ENCODE measurements around the gene UNCX.
A peak's percentile ranks its signal among the peaks of the same experiment; 100 is the strongest.

UNCX gene

DNA sequence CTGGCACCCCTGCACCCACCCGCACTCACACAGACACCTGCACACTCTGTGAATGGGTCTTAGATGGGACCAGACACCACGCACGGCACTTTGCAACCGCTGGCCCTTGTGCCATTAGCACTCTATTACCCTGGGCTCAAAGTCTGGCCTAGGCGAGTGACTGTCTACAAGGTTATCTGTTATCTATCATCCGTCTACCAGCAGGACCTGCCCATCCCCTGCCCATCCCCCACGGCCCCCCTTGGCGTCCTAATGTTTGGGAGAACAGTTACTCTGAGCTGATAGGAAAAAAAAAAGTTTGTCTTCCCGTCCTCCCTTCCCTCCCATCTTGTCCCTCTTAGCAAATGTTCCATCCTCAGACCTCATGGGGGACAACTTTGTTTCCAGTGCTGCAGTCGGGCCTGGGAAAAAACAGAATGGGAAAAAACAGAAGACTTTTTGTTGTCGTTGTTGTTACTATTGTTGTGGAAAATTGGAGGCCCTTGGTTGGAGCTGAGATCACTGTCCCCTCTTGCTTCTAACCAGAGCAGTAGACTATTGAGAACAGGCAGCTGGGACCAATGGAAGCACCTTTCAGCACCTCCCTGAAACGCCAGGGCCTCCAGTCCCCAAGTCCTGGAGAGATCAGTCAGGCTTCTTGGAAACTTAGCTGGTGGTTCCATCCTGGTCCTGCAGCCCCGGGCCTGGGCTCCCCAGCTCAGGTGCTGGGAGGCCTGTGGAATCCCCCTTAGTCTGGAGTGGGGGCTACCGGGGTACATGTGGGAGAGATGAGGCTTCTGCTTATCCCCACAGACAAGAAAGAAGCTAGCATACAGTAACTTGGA is 12.2 kb downstream of the UNCX start:
- DNase-seq: no peak

DNA sequence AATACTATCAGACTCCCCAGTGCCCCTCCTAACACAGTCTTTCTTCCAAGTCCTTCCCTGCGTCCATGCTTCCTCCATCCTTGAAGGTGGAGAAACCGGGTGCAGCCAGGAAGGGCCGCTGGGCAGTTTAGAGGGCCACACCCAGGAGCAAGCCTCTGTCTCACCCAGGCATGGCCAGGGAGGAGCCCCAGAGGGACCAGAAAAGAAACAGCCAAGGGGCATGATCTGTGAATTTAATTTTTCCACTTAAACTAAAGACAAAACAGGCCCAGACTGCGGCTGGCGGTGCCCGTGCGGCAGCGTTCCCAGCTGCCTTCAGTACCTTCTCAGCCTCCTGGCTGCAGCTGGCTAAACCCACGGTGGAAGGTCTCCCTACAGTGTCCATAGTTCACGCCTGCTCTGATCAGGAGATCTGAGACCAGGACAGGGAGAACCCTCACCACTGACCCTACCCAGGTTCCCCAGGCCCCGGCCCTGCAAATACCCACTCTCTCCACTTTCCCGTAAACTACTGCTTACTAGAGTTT is 12.9 kb downstream of the UNCX start:
- DNase-seq: no peak

DNA sequence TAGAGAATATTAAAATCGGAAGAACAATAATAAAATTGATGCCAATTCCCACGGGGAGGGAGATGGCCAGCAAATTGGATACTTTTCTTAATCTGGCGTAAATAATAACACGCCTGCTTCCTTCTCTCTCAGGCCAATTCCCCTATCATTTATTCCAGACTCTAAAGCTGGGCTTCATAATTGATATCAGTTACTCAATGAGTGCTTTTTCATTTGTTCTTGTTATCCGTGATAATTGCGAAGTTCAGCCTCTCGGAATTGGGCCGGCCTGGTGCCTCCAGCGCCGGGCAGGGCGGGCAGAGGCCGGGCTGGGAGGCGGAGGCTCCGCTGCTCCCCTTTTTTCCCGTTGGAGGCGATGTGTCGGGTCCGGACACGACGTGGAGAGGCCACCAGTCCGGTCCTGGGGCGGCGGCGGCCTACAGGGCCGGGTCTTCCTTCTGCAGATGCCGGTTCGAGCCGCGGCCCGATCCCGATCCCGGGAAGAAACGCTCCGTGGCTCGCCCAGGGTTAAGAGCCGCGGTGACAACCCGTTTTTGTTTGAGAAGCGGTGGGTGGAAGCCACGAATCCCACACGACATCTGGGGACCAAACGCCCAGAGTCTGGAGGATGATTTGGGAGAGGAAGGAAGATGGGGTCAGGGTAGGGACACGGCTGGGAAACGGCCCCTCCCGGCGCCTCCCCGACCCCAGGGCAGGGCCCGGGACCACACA is 13.6 kb downstream of the UNCX start:
- DNase-seq: no peak

DNA sequence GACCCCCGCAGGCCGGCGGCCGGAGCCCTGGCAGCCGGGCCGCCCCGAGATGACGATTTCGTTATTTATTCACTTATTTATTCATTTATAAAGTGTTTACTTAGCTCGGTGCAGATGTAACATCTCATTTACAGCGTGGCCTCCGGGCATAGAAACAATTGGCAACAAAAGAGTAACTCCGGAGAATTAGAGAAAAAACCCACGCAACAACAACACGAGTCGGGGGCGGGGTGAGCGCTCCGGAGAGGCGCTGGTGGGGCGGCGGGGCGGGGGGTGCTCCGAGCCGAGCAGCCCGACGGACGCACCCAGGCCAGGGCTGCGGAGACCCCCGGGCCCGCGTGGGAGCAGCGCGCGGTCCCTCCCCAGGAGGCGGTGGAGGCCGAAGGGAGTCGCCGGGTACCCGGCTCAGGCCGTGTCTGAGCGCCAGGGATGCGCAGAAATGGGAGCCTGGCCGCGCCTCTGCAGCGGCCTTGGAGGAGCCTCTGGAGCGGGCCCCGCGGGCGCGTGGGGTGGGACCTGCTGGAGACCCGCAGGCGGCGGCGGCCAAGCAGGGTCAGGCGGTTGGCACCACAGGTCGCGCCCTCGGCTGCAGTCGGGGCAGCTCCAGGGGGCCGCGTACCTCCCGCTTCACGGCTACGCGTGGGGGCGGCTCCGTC is 14.3 kb downstream of the UNCX start:
- no peak for DNase-seq

DNA sequence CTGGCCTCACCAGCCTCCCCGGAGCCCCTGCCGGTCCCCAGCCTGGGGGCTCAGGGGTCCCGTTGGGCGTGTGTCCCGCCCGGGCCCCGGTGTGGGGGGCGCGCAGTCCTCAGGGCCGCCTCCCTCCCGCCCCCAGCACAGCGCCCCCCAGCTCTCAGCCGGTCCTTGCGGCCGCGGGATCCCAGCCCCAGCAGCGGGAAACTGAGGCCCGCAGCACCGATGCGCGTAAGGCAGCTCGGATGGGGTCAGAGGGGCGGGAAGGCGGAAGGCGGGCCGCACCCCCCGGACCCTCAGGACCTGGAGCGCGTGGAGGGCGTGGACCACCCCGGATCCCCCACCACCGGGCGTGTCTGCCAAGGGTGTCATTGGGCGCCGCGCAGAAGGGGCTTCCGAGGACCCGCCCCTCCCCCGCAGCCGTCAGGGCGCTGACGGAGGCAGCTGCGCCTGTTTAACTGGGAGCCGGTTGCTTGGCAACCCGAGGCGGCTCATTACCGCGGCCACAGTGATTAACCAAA is 14.9 kb downstream of the UNCX start:
- DNase-seq: peak; percentile 86

DNA sequence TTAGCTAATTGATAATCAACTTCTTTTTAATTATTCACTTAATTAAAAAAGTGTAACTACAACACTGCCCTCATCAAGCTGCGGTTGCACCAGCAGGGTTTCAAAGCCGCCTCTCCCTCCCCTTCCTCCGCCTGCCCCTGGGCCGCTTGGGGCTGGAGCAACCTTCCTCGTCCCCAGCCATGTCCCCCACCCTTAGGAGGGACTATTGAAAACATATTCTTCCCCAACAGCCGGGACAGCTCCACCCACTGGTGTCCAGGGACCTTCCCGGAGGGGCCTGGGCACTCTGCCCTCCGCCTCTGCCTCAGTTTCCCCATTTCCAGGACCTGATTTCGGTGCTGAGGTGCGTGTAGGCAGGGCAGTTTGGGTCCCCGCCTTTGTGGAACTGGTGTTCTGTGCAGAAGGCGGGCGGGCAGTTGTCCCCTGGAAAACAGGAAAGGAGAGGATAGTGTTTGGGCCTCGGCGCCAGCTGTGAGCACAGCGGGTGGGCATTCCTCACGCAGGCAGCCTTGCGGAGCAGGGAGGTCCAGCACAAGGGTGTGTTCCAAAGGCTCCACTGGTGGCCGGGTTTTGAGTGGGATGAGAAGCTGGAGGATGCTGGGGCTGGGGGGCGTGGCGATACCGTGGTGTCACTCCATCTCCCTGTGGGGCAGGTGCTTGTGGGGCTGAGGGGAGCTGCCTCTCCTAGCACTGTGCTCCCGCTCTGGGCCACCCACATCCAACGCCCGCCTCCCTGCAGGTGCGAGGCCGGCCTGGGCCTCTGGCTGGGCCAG is 15.7 kb downstream of the UNCX start:
- DNase-seq: peak; percentile 41

DNA sequence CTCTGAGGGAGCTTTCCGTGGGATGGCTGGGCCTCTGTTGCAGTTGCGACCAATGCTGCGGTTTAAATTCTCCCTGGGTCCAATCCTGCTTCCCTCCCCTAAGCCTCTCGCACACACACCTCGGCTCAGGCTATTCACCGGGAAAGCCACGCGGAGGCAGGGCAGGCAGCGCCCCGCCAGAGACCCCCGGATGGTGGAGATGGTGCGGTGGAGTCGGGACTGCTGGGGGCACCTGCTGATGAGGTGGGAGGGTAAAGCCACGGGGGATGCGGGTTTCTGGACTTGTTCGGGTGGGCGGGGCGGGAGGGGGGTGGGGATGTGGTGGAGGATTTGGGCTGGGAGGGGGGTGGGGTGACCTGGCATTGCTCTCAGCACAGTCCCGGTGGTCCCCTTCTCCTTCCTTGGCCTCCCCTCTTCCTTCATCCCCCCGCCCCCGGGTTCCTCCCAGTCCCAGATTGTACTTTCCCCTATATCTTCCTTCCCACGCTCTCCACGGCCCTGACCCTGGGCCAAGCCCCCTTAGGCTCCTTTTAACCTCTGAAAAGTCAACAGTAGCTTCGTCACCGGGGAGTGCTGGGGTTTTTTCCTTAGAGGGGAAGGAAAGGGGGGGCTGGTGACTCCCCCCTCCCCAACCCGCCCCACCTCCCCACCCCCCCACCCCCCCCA is 16.4 kb downstream of the UNCX start:
- no peak for DNase-seq

DNA sequence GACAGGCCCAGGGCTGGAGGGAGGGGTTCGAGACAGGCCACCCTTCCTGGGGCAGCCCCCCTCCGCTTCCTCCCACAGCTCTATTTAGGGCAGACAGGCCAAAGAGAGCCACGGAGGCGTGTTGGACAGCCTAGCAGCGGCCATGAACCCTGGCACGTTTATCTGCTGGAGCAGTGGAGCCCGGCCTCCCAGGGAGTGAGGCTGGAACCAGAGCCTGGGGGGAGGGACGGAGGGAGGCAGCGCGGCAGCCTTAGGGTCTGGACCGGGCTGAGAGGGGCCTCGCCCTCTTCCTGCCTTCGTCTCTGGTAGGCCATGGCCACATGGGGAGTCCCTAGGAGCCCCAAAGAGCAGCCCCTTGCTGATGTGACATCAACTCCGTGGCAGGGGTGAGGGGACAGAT is 17.1 kb downstream of the UNCX start:
- no peak for DNase-seq

DNA sequence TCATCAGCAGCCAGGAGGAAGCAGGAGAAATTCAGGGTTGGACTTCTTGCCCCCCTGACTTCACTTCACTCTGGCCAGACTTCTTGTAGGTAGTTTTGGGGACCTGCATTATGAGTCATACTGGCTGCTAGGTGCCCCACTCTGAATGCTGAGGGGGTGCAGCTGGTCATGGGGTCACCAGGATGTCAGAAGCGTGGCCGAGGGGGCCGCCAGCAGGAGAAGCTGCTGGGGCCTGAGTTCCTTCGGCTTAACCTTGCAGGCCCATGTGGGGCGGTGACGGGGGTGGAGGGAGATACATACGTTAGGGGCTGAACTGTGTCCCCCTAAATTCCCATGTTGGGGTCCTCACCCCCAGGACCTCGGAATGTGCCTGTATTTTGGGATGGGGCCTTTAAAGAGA is 18.2 kb downstream of the UNCX start:
- no peak for DNase-seq

DNA sequence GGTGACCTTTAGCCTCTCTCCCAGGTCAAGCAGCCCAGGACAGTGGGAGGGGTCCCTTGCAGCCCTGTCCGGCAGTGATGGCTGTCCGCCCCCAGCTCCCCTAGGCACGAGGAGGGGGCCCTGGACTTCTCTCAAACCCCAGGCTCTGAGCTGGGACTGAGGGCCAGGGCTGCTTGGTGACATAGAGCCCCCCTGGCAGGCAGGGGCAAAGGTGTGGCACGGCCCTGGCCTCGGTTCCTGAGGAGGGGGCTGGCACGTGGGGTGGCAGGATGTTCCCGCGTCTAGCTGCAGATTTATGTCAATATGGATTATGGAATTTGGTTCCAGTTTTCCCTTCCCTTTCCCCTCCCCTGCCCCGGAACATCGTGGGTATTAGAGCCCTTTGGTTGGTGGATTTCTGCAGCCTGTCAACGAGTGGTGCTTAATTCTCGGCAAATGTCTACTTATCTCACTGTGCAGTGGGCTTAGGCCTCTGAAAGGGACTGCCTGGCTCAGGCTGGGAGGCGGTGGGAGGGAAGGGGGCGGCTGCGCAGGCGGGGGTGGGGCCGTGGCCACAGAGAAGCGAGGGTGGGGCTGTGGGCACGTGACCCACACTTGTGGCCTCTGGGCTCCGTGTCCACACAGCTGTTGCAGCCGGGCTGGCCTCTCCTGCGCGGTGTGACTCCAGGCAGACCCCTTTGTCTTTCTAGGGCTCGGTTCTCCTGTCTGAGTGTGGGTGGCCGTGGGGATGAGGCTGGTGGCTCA is 19.3 kb downstream of the UNCX start:
- no peak for DNase-seq

DNA sequence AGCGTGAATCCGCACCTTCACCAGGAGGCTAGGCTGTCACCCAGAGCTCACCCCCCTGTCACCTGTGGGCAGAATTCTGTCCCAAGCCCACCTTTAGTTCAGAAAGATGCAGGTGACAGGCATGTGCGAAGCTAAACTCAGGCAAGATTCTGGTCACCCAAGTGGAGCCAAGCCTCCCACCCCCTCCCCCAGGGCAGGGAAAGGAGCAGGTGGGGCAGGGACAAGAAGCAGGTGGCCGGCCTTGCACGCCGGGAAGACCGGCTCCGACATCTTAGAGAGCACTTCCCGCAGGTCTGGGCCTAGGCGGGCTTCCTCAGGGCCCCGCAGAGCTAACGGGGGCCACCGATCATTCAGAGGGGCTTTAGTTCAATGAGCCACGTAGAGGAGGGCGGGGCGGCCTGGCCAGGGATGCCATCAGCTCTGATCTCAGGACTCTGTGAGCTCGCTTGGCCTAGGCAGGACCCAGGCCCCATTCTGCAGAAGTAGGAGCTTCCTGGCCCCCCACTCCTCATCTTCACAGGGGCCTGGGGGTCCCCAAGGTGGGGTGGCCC is 19.9 kb downstream of the UNCX start:
- no peak for DNase-seq

DNA sequence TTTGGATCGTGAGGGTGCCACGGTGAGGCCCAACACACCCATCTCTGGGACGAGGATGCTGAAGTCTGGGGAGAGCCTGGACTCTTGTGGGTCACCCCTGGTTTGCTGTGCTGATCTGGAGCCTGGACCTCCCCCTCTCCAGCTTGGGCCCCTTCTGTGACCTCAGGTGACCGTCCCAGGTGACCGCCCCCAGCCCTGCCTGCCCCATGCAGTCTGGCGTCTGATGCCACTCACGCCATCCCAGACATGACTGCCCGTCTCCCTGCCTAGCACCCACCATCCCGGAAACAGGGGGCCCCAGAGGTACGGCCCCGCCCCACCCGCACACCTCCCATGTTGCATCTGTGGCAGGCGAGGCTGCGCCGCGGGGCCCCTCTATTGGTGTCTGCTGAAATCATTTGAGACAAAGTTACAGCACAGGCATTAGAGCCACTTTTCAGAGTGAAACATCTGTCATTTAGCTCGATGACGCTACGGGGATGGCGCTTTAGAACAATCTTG is 21.1 kb downstream of the UNCX start:
- peak; percentile 48 for DNase-seq

DNA sequence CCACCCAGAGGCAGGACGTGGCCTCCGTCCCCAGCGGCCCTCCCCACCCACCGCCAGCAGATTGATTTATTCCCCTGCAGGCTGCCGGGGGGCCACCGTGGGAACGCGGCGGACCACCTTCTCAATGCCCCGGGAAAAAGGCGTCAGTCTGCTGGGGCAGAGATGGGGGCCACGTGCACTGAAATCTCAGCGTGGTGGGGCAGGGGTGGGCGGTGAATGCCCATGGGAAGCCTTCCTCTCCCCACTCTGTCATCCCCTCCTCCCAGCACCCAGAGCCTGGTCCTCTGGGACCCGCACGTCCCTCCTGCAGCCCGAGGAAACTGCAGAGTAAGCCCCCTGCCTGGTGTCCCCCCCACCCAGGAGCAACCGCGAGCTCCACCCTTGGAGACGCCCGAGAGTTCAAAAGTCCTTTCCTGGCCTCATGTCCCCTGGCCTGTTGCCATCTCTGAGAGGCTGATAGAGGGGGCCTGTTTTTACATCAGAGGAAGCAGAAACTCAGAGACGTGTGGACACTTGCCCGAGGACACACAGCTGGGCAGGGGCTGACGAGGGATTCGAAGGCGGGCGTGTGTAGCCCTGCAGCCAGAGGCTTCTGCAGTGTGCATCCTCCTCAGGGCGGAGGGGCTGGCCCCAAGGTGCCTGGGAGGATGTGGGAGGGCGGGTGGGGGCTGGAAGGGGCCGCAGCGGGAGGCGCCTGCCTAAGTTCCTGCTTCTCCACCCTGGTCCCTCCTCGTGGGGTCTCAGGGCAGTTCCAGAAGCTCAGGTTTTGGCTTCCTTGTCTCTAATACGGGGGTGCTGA is 21.8 kb downstream of the UNCX start:
- DNase-seq: peak; percentile 26

DNA sequence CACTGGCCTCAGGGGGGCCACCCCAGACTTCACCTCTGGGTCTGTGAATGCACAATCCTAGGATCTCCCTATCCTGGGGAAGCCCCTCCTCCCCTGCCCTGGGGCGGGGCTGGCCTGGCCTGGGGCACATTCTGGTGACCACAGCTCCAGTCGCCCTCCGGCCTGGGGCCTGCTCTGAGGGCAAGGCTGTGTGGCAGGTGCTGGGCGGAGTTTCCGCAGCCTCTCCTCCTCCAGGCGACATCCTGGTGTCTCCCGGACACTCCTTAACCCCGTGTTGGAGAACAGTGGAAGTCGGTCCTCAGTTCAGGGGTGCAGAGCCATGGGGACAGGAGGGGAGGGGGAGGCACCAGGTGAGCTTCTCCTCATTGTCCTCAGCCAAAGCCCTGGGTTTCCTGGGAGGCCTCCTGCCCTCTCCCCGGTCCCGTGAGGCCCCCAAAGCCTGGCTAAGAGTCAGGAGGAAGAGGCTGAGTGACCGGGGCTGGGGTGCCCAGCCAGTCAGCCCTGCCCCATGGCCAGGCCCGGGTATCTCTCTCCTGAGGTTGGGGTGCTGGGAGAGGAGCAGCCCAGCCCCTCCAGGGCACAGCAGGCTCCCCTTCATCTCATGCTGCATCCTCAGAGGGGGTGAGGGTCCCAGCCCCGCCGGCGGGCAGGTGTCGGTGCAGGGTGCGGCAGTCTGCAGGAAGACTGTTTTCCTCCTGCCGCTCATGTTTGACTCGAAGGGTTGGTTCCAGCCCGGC is 22.6 kb downstream of the UNCX start:
- DNase-seq: no peak

DNA sequence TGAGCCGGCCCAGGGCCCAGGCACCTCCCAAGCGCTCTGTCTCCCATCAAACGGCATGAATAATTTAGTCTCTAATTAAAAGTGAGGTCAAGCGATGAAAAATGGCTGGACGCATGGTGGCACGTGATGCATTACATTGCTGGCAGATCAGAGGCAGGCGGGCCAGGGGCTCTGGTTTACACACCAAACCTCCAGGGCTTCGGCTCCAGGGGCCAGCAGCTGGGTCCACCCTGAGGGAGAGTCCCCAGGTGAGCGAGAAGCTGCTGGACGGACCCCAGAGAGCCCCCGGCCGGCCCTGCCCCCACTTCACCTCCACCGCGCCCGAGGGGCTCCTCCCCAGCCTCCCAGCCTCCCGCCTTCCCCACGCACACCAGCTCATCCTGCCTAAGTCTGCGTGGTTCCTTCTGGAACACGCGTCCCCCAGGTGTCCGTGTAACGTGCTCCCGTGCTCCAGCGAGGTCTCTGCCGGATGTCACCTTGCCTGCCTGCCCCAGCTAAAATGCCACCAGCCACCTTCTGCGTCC is 23.2 kb downstream of the UNCX start:
- DNase-seq: no peak

DNA sequence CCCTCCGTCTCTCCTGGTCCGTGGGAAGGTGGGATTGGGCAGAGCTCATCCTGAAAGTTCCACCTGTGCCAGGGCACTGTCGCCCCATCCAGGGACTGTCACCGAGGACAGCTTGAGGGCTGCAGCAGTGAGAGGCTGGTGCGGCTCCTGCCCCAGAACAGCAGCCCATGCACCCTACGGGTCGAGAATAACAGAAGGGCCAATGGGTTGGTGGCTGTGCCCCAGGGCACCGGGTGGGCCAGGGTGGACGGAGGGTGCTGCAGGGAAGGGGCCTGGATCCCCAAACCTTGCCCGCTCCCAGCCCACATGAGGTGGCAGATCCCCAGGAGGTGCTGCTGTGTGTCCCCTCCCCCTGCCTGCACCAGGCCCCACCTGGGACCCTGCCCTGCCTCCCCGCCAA is 23.9 kb downstream of the UNCX start:
- no peak for DNase-seq

DNA sequence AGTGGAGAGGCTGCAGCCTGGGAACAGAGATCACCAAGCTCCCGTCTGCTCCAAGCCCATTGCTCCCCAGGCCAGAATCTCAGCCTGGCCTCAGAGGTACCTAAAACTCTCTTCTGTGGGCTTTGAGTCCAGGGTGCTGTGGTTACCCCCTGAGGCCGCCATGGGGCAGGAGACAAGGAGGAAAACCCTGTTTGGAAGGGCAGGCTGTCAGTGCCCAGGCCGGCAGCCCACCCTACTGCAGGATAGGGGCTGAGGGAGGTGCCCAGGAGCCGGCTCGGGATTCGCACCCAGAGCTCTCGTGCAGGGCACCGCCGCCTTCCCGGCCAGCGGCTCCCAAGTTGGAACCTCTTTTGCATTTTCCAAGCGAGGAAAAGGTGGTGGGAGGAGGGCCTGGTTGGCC is 24.5 kb downstream of the UNCX start:
- DNase-seq: no peak

DNA sequence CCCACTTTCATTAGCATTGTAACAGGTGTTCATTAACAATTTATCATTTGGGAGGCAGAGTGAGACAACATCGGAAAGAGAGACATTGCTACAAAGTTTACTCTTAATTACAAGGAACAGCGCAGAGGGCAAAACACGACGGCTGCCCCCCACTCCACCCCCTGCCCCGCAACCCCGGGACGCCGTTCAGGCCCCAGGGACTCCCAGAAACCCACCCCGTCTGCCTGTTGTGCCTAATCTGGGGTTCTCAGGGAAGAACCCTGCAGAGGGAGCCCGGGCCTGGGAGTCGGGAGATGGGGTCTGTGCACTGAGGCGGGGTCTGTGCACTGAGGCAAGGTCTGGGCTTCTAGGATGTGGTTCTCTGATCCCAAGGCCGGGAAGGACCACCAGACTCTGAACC is 25.2 kb downstream of the UNCX start:
- no peak for DNase-seq

DNA sequence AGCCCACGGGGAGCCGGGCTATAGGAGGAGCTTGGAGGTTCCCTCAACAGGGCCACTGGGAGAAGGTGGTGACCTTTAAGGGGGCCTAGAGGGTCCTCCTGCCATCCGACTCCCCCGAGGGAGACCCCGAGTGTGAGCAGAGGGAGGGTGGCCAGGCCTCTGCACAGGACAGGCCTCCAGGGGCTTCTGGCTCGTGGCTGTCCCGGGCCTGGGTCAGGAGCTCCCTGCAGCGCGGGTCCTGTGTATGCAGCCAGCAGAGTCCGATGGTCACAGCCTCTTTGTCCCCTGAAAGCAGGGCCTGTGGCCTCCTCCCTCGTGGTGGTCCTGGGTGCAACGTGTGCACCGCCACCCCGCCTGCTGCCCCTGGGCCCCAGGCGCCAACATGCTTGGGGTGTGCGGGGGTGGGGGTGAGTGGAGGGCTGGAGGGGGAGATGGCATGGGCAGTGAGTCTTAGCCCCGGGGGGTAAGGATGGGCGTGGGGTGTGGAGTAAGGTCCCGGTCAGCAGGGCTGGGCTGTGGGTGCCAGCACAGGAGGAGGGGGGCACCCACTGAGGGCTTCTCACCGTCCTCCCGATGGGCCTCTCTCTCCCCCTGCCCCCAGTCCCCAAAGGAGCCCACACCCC is 27.1 kb downstream of the UNCX start:
- DNase-seq: no peak
